ENCODE measurements around the gene OLIG2. TPM values are rescaled to one million over a fixed set of nuclear protein-coding genes. Genes with fewer than 3 reads are reported as not detected.

The OLIG2 gene
- total and polyA plus RNA-seq, 2 donors (not counting 3 experiments of a cell fraction or from before 2014, with no cell fraction given), result not detected

DNA sequence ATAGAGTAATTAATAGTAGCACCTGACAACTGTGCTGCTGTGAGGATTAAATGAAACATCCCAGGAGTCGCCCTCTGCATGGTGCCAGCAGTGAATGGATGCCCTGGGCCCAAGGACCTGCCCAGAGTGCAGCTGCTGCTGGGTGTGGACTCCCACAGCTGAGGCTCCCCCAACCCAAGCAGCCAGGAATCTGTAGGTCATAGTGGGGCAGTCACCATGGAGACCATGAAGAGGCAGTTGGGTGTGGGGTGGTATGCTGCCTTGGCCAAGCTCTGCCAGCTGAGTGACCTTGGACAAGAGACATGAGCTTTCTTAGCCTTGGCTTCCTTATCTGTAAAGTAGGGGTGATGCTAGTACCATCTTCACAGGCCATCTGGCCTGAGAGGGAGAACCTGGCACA lies 9.4 kb downstream of the OLIG2 start:
- Histone ChIP-seq H3K27me3 (ENCODE audit: control insufficient read depth in 2 of 2, insufficient read depth in 2 of 2, low read length in 2 of 2) (peaks cover 45 to 47% of the 10 kb centered on the region in 2 experiments), H2AFZ (ENCODE audit: low read depth, low read length) (no peak overlapping the region), H3K27ac (ENCODE audit: insufficient read depth, low read depth, low read length) (no peak overlapping the region), H4K20me1 (replicated peaks; ENCODE audit: control insufficient read depth, extremely low read depth, insufficient read depth, low read length) (no peaks in the 10 kb centered on the region), H3K9me1 (replicated peaks; ENCODE audit: control insufficient read depth, extremely low read depth, insufficient read depth, low read length) (no peaks in the 10 kb centered on the region), H3K9me3 (replicated peaks; ENCODE audit: control insufficient read depth, insufficient read depth, low read length) (no peaks in the 10 kb centered on the region), H3K4me1 (ENCODE audit: control insufficient read depth, extremely low read depth, insufficient read depth, low read length) (peaks cover 15% of the 10 kb centered on the region), H3K79me2 (ENCODE audit: control insufficient read depth, insufficient read depth, low read length) (no peaks in the 10 kb centered on the region), H3K4me3 (replicated peaks in 1 of 3; ENCODE audit: insufficient read depth in 1 of 3, low read depth in 1 of 3, low read length in 3 of 3) (no peak overlapping the region), H3K4me2 (ENCODE audit: insufficient read depth, low read length) (no peak overlapping the region), H3K9ac (replicated peaks; ENCODE audit: extremely low read depth, insufficient read depth, low read length) (no peak overlapping the region), H3K36me3 (ENCODE audit: control insufficient read depth in 2 of 2, extremely low read depth in 1 of 2, insufficient read depth in 2 of 2, low read length in 2 of 2) (no peaks in the 10 kb centered on the region)
- TF ChIP-seq JUN (IDR thresholded peaks at IDR 0.05; ENCODE audit: borderline replicate concordance, insufficient read depth, insufficient read length, low read depth) (no peak), POLR2AphosphoS5 (IDR thresholded peaks at IDR 0.05; ENCODE audit: insufficient read depth, low read depth, low read length) (no peak), GATA2 (IDR thresholded peaks at IDR 0.05; ENCODE audit: insufficient read depth, insufficient read length, low read depth, low read length) (no peak), EZH2 (IDR thresholded peaks at IDR 0.05; ENCODE audit: borderline replicate concordance, low read depth, low read length, severe bottlenecking) (no peak), FOS (IDR thresholded peaks at IDR 0.05; ENCODE audit: borderline replicate concordance, insufficient read depth, low read length) (no peak), MYC (IDR thresholded peaks at IDR 0.05; ENCODE audit: low read depth, low read length) (no peak)
- TF ChIP-seq, protein P1, sequence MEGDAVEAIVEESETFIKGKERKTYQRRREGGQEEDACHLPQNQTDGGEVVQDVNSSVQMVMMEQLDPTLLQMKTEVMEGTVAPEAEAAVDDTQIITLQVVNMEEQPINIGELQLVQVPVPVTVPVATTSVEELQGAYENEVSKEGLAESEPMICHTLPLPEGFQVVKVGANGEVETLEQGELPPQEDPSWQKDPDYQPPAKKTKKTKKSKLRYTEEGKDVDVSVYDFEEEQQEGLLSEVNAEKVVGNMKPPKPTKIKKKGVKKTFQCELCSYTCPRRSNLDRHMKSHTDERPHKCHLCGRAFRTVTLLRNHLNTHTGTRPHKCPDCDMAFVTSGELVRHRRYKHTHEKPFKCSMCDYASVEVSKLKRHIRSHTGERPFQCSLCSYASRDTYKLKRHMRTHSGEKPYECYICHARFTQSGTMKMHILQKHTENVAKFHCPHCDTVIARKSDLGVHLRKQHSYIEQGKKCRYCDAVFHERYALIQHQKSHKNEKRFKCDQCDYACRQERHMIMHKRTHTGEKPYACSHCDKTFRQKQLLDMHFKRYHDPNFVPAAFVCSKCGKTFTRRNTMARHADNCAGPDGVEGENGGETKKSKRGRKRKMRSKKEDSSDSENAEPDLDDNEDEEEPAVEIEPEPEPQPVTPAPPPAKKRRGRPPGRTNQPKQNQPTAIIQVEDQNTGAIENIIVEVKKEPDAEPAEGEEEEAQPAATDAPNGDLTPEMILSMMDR (IDR thresholded peaks at IDR 0.05; ENCODE audit: extremely low read depth in 1 of 2, insufficient read depth in 1 of 2, low read depth in 1 of 2, low read length in 2 of 2), result no peak
- FAIRE-seq, result no peak
- POLR2A ChIA-PET, result no interaction called here
- no TSS peak for BruUV-seq (replicated peaks)
- dilution Hi-C loops (cut with MboI; ENCODE audit: extremely low pct_ligation_motif_present, low sequenced_read_pairs), result no loop called here
- CTCF ChIA-PET, result interaction anchor here (1.3 kb wide), 1 partner anchor 41 kb away, joined by 5 read pairs; no protein-coding TSS in a partner anchor
- intact Hi-C loops (cut with micrococcal nuclease), result no loop called here
- DNase-seq (ENCODE audit: low read depth, low spot score), result no peak

All from endothelial cell of umbilical vein (primary cell).